HepG2 (cell line): ENCODE data around the gene HOXD12. TPM values are rescaled to one million over a fixed set of nuclear protein-coding genes. Genes with fewer than 3 reads are reported as not detected.
A peak's percentile ranks its signal among the peaks of the same experiment; 100 is the strongest.

Experiments used
- RELA ChIP-seq: sonication (generic); formaldehyde crosslinking; IDR thresholded peaks from 2 replicates; pipeline ENCODE4 v1.4.0; 2020; ENCODE audit warnings: missing genetic modification reagents
- ZNF142 ChIP-seq: sonication (generic); formaldehyde crosslinking; IDR thresholded peaks from 2 replicates; pipeline ENCODE4 v1.4.0; 2020; ENCODE audit warnings: missing genetic modification reagents
- ZNF549 ChIP-seq: sonication (generic); formaldehyde crosslinking; IDR thresholded peaks from 2 replicates; pipeline ENCODE4 v1.5.0; 2020; ENCODE audit warnings: missing genetic modification reagents
- ZNF557 ChIP-seq: sonication (generic); formaldehyde crosslinking; IDR thresholded peaks from 2 replicates; pipeline ENCODE4 v1.4.0; 2020; ENCODE audit warnings: missing genetic modification reagents
- polyA plus RNA-seq, 8 experiments: library from polyadenylated mRNA; depleted of rRNA in 3 of 8; stranded (reverse) in 7 of 8; unstranded in 1 of 8; fragments of >200 nt; fragmentation: Illumina TruSeq in 4 of 8; extraction: Trizol in 4 of 8; gene quantifications; 2 replicates each; pipeline versions ENCODE4 v1.2.1 to v1.2.3, GENCODE V29; 2011 to 2016; ENCODE audit warnings: low read depth in 4 of 8, missing spikeins in 1 of 8, mixed read lengths in 1 of 8; ENCODE audit not compliant: insufficient read depth in 1 of 8
- total RNA-seq, 5 experiments: library from RNA; depleted of rRNA; stranded (reverse); fragments of >200 nt; fragmentation: Illumina TruSeq; extraction: Trizol; gene quantifications; 2 replicates each; pipeline ENCODE4 v1.2.3, GENCODE V29; 2016; ENCODE audit warnings: low read depth in 1 of 5
- TF ChIP-seq, protein P1 (sequence below): sonication (generic); formaldehyde crosslinking; IDR thresholded peaks from 2 replicates; pipeline ENCODE4 v1.9.0; 2022; ENCODE audit warnings: missing genetic modification reagents, mild to moderate bottlenecking, borderline replicate concordance

Gene HOXD12
- total and polyA plus RNA-seq, 2 of the 13 experiments (the other 11 are each of a cell fraction or from before 2014, with no cell fraction given) = not detected

GRCh38 chr2:176085861-176086771, 13.5 kb upstream of the HOXD12 start (continued):
- TF ChIP-seq ZNF142 (CRISPR knock-in tag) (no peak), ZNF557 (CRISPR knock-in tag) (no peak), ZNF549 (CRISPR knock-in tag) (no peak), RELA (CRISPR knock-in tag) (no peak)
- TF ChIP-seq, protein P1, sequence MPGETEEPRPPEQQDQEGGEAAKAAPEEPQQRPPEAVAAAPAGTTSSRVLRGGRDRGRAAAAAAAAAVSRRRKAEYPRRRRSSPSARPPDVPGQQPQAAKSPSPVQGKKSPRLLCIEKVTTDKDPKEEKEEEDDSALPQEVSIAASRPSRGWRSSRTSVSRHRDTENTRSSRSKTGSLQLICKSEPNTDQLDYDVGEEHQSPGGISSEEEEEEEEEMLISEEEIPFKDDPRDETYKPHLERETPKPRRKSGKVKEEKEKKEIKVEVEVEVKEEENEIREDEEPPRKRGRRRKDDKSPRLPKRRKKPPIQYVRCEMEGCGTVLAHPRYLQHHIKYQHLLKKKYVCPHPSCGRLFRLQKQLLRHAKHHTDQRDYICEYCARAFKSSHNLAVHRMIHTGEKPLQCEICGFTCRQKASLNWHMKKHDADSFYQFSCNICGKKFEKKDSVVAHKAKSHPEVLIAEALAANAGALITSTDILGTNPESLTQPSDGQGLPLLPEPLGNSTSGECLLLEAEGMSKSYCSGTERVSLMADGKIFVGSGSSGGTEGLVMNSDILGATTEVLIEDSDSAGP (CRISPR knock-in tag) = peak; percentile 68; the same call in 1 of the 2 replicates
